Loucy (cell line): ENCODE data around the gene TRERF1.

Experiments
- H2AFZ ChIP-seq: fragments of 200-600 bp; sonication (generic); 2 replicates; pipeline ENCODE4 v1.6.0; 2016; ENCODE audit warnings: antibody characterized with exemption, mild to moderate bottlenecking, low read length, moderate library complexity
- H3F3A ChIP-seq: fragments of 200-600 bp; 2 replicates; pipeline ENCODE4 v1.6.0; 2016; ENCODE audit warnings: antibody characterized with exemption, low read depth, mild to moderate bottlenecking
- H3K27me3 ChIP-seq: fragments of 200-600 bp; sonication (generic); 2 replicates; pipeline ENCODE4 v1.6.1; 2014; ENCODE audit warnings: low read length, mild to moderate bottlenecking; ENCODE audit not compliant: insufficient read depth, poor library complexity, severe bottlenecking
- H3K36me3 ChIP-seq: fragments of 200-600 bp; sonication (generic); 2 replicates; pipeline ENCODE4 v1.6.1; 2016; ENCODE audit warnings: low read length; ENCODE audit not compliant: insufficient read depth
- H3K4me1 ChIP-seq: fragments of 200-600 bp; sonication (generic); 2 replicates; pipeline ENCODE4 v1.5.1; 2014; ENCODE audit warnings: low read length, mild to moderate bottlenecking; ENCODE audit not compliant: insufficient read depth, poor library complexity, severe bottlenecking
- H3K4me2 ChIP-seq: fragments of 200-600 bp; sonication (generic); 2 replicates; pipeline ENCODE4 v1.6.0; 2014; ENCODE audit warnings: antibody characterized with exemption, low read length, low read depth, mild to moderate bottlenecking; ENCODE audit not compliant: poor library complexity, severe bottlenecking
- H3K4me3 ChIP-seq: fragments of 200-600 bp; sonication (generic); 2 replicates; pipeline ENCODE4 v1.5.1; 2014; ENCODE audit warnings: low read length, mild to moderate bottlenecking, mixed read lengths; ENCODE audit not compliant: poor library complexity, severe bottlenecking
- H3K79me2 ChIP-seq: fragments of 200-600 bp; sonication (generic); 2 replicates; pipeline ENCODE4 v1.6.1; 2014; ENCODE audit warnings: low read length; ENCODE audit not compliant: insufficient read depth
- H3K9ac ChIP-seq: fragments of 200-600 bp; sonication (generic); 2 replicates; pipeline ENCODE4 v1.6.0; 2014; ENCODE audit warnings: mild to moderate bottlenecking, low read depth, low read length, moderate library complexity; ENCODE audit not compliant: poor library complexity, severe bottlenecking
- H3K9me2 ChIP-seq: fragments of 200-600 bp; sonication (generic); replicated peaks from 2 replicates; pipeline ENCODE4 v1.6.1; 2016; ENCODE audit warnings: low read depth, low read length, mixed read lengths
- H3K9me3 ChIP-seq: fragments of 200-600 bp; sonication (generic); 2 replicates; pipeline ENCODE4 v1.6.1; 2014; ENCODE audit warnings: mild to moderate bottlenecking, antibody characterized with exemption, low read length, low read depth; ENCODE audit not compliant: insufficient read depth
- H4K20me1 ChIP-seq: fragments of 200-600 bp; sonication (generic); 2 replicates; pipeline ENCODE4 v1.6.0; 2014; ENCODE audit warnings: antibody characterized with exemption, low read length, mild to moderate bottlenecking; ENCODE audit not compliant: insufficient read depth, poor library complexity, severe bottlenecking
- CTCF ChIP-seq: fragments of 200-600 bp; sonication (generic); conservative IDR thresholded peaks from 2 replicates; pipeline ENCODE4 v1.5.1; 2014; ENCODE audit warnings: mild to moderate bottlenecking, antibody characterized with exemption, low read length
- EZH2phosphoT487 ChIP-seq: fragments of 200-600 bp; IDR thresholded peaks from 2 replicates; pipeline ENCODE4 v1.6.1; 2018; ENCODE audit warnings: antibody characterized with exemption, mild to moderate bottlenecking, moderate library complexity, borderline replicate concordance

TRERF1 gene

GRCh38 chr6:42482174-42482573, 30.4 kb upstream of the TRERF1 start:
- Histone ChIP-seq H3K36me3 (no peaks in the 10 kb centered on the region), H3K9me2 (no peaks in the 10 kb centered on the region), H3K27me3 (no peaks in the 10 kb centered on the region), H4K20me1 (no peaks in the 10 kb centered on the region), H2AFZ (no peak overlapping the region), H3K79me2 (no peaks in the 10 kb centered on the region), H3K4me1 (no peaks in the 10 kb centered on the region), H3K4me2 (no peak overlapping the region), H3K9me3 (no peaks in the 10 kb centered on the region), H3F3A (no peaks in the 10 kb centered on the region), H3K9ac (no peak overlapping the region), H3K4me3 (no peak overlapping the region)
- TF ChIP-seq CTCF (no peak), EZH2phosphoT487 (no peak)

- no peak for TF ChIP-seq CTCF
- TF ChIP-seq EZH2phosphoT487: no peak
- H3K4me2 ChIP-seq: no peak overlapping the region
- H3K36me3 ChIP-seq: no peaks in the 10 kb centered on the region
- no peaks in the 10 kb centered on the region for H3K4me1 ChIP-seq
- H3F3A ChIP-seq: no peaks in the 10 kb centered on the region
- no peak overlapping the region for H2AFZ ChIP-seq
- no peaks in the 10 kb centered on the region for H3K79me2 ChIP-seq
- no peaks in the 10 kb centered on the region for H3K9me2 ChIP-seq
- H3K4me3 ChIP-seq: no peak overlapping the region
- no peak overlapping the region for H3K9ac ChIP-seq
- H3K27me3 ChIP-seq: no peaks in the 10 kb centered on the region
- H4K20me1 ChIP-seq: no peaks in the 10 kb centered on the region
- H3K9me3 ChIP-seq: peaks cover 7% of the 10 kb centered on the region; the same call in 1 of the 2 replicates
Observed at GRCh38 chr6:42471714-42472113, 20.0 kb upstream of the TRERF1 start.

DNA sequence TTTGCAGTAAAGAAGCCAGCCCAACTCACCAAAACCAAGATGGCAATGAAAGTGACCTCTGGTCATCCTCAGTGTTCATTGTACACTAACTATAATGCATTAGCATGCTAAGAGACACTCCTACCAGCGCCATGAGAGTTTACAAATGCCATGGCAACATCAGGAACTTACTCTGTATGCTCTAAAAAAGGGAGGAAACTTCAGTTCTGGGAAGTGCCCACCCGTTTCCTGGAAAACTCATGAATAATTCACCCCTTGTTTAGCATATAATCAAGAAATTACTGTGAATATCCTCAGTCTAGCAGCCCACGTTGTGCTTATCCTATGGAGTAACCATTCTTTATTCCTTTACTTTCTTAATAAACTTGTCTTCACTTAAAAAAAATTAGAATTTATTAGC, 19.4 kb upstream of the TRERF1 start:
- no peaks in the 10 kb centered on the region for H3K36me3 ChIP-seq
- H2AFZ ChIP-seq: no peak overlapping the region
- no peaks in the 10 kb centered on the region for H3K4me1 ChIP-seq
- H3K9me2 ChIP-seq: no peaks in the 10 kb centered on the region
- H3F3A ChIP-seq: no peaks in the 10 kb centered on the region
- TF ChIP-seq CTCF: no peak
- TF ChIP-seq EZH2phosphoT487: no peak
- no peak overlapping the region for H3K4me3 ChIP-seq
- H3K9me3 ChIP-seq: peaks cover 7% of the 10 kb centered on the region; the same call in 1 of the 2 replicates
- H3K4me2 ChIP-seq: no peak overlapping the region
- H3K9ac ChIP-seq: no peak overlapping the region
- H4K20me1 ChIP-seq: no peaks in the 10 kb centered on the region
- no peaks in the 10 kb centered on the region for H3K79me2 ChIP-seq
- no peaks in the 10 kb centered on the region for H3K27me3 ChIP-seq
